ENCODE data around the gene JCHAIN.
"Not testable (repeated sequence)": the region's sequence is repeated elsewhere in the genome, so short reads cannot be mapped to it uniquely, and the experiment has no call there.

Gene JCHAIN

DNA sequence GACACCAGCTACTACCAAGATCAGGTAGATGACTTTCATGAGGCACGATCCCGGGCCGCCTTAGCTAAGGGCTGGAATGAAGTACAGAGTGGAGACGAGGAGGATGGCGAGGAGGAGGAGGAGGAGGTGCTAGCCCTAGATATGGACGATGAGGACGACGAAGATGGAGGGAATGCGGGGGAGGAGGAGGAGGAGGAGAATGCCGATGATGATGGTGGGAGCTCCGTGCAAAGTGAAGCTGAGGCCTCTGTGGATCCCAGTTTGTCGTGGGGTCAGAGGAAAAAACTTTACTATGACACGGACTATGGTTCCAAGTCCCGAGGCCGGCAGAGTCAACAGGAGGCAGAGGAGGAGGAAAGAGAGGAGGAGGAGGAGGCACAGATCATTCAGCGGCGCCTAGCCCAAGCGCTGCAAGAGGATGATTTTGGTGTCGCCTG is 22.5 kb upstream of the JCHAIN start:
- no peak for DNase-seq (ENCODE audit: low read depth)

DNA sequence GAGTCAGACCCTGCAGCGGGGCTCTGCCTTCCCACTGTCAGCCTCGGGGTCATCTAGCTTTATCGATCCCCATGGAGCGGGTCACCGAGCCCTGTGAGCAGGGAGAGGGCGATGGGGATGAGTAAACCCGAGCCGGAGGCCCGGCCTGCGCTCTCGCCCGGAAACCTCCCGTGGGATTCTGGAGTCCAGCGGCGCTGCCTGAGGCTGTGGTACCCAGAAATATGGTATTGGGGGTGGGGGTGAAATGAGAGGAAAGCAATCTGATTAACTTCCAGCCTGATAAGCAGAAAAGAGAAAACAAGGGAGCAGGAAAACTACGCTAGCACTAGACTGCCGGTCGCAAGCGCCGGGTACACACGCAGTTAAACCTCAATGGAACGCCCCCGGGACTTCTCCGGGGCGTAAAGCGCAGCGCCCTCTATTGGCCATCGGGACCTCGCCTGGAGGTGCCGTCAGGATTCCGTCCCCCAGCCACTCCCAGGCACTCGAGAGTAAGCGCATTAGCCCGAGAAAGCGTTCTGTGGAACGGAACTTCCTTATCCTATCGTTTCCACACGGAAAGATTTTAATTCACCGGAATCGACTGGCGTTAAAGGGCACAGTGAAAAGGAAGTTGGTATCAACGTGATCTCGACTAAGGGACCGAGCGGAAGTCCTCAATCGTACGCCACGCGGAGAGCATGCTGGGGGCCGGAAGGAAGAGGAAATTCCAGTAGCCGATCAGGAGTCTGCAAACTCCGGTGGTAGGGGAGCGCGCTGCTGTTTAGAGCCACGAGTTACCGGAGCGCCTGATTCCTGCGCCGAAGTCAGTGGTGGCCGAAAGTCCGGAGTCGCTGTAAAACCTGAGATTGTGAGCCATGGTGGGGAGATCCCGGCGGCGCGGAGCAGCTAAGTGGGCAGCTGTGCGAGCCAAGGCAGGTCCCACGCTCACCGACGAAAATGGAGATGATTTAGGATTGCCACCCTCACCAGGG is 21.8 kb upstream of the JCHAIN start, which contains the start of gene UTP3:
Gene UTP3, plus strand, starts transcription at position 712 of the 974 bp plus-strand sequence. Its CDS starts 146 bp downstream, at position 858.
- DNase-seq (ENCODE audit: low read depth) = peak; percentile 89

DNA sequence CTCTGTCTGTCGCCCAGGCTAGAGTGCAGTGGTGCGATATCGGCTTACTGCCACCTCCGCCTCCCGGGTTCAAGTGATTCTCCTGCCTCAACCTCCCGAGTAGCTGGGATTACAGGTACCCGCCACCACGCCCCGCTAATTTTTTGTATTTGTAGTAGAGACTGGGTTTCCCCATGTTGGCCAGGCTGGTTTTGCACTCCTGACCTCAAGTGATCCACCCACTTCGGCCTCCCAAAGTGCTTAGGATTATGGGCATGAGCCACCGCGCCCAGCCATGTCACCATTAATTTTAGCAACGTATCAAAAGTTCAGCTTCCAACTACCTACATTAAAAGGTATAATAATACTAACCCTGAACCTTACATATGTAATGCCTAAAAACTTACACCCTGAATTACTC is 21.1 kb upstream of the JCHAIN start:
- no peak for DNase-seq (ENCODE audit: low read depth)

DNA sequence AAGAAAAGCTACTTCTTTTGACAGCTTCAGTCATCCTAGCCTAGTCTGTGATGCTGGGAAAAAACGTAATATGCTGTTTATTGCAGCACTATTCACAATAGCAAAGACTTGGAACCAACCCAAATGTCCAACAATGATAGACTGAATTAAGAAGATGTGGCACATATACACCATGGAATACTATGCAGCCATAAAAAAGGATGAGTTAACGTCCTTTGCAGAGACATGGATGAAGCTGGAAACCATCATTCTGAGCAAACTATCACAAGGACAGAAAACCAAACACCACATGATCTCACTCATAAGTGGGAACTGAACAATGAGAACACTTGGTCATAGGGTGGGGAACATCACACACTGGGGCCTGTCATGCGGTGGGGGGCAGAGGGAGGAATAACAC is 15.8 kb upstream of the JCHAIN start:
- not testable (repeated sequence) for DNase-seq (ENCODE audit: low read depth)

DNA sequence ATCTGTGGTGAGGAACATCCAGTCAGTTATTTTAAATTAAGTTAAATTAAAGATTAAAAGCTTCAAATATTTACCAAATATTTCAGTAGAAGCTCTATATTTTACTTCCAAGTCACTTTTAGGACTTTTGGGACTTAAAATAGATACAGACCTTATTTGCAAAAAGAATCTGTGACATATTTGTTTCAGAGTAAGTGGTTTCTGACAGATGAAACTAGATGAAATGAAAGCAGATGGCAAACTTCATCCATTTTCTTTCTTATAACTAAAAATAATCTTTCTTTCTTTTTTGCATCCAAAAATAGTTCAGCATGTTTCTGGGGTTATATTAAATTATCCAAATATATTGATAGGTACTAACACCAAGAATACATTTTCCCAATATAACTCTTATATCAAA is 15.4 kb upstream of the JCHAIN start:
- DNase-seq (ENCODE audit: low read depth) = no peak

DNA sequence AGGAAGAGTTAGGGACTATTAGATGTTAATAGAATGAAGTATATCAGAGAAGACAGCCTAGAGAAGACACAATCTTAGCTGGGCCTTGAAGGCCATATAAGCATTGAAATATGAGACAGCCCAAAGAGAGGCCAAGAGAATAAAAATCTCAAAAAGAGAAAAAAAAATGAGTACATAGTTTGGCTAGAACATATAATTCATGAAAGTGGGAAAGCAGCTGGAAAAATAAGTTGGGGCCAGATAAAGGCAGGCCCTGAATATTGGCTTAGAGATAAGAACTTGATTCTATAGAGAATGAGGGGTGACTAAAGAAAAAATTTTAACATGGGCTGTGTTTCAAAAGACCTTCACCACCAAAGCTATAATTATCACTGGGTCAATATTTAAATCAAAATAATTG is 14.6 kb upstream of the JCHAIN start:
- no peak for DNase-seq (ENCODE audit: low read depth)

DNA sequence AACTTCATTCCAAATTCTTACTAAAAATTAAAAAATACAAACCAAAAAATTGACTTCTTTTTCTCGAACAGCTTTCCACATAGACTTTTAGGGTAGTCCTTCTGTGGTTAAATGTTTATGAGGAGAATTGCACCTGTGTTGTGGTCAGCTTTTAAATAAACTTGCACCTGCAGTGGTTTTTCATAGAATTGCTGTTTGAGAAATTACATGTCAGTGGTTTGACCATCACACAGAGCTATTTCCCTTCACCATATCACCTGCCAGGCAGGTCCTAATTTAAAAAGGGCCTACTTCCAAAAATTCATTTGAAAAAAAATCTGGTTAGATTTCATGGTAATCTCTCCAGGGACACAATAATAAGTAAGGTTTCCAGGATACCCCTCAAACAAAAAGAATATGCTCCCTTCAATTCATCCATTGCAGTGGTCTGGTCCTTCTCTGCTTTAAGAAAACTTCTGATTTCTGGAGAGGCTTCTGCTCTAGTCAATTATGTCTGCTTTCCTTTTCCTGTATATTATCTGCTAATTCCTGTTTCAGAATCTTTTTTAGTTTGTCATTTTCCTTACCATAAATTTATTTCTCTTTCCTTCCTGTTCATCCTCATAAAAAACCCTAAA is 12.2 kb upstream of the JCHAIN start:
- no peak for DNase-seq (ENCODE audit: low read depth)

DNA sequence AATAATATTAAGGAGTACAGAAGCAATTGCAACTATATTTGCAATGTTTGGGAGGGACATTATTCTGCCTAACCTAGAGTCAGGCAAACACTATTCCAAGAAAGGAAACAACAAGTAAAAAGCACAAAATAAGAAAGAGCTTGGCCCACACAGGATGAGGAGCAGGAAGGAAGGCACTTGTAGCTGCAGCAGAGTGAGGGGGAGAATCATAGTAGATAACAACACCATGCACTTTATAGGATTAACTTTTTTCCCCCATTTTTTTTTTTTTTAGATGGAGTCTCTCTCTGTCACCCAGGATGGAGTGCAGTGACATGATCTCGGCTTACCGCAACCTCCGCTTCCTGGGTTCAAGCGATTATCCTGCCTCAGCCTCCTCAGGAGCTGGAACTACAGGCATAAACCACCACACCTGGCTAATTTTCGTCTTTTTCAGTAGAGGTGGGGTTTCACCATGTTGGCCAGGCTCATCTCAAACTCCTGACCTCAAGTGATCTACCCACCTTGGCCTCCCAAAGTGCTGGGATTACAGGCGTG is 10.3 kb upstream of the JCHAIN start:
- no peak for DNase-seq (ENCODE audit: low read depth)

DNA sequence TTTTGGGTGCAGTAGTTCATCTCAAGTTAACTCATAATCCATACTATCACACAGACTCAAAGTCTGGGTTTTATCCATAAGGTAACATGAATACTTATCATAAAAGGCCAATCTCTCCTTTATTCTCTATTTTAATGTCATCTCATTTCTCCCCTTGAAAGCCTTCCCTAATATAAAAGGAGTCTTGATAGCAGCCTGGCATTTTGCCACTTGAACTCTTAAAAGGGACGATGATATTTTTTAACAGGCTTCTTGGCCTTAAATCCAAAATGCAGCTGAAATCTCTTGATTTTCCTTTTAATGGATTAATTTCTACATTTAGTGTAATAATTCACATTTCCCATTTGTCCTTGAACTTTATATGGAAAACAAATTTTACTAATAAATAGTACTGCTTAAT is 8.4 kb upstream of the JCHAIN start:
- no peak for DNase-seq (ENCODE audit: low read depth)

DNA sequence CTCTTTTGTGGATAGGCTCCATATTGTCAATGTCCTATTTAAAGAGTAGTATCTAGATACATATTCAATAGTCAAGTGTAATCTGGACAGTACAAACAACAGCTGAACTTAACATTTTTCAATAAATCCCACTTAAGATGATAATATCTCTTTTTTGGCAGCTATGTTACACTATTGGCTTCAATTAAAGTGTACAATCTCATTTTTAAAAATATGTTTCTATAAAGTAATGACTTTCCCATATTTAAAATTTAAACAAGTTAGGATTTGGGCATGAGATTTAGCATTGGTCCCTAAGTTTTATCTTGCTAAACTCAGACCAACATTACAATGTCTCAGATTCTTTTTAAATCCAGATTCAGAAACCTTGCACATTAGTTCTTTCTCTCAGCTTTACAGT is 7.9 kb upstream of the JCHAIN start:
- no peak for DNase-seq (ENCODE audit: low read depth)

DNA sequence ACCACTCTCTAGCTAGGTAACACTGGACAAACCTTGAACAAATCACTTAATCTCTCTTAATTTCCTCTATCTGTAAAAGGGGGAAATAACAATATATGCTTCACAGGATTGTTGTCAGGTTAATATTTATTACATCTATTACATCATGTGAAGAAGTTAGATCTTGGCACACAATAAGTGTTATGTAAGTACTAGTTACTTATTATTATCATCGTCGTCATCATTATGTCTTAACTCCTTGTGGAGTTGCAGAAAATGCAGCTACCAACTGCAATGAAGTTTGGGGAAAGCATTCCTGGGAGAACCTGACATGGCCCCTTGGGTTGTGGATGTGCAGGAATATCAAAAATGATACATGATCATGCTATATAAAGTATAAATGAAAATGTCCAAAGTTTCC is 4.8 kb upstream of the JCHAIN start:
- DNase-seq (ENCODE audit: low read depth) = no peak

DNA sequence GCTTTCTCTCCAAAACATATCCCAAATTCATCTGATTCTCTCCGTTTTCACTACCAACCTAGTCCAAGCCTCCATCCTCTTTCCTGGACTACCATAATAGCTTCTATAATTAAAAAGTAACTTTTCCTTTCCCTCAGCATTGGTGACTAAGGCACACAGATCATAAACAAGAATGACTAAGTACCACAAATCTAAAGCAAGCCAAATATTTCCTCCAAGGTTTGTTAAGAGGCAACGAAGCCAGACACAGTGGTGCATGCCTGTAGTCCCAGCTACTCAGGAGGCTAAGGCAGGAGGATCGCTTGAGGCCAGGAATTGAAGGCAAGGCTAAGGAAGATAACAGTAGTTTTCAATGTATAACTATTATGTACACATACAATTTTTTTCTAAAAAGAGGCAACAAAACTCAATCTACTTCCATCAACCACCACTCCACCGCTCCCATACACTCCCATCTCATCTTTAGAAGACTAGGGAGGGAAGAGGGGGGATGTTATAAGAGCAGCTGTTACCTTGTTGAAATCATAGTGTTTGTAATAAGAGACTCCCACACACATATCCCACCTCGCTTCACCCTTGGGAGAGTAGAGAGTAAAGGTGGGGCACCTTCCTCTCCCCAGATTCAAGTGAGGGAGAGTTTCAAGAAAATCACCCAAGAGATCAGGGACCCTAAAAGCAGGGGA is 4.2 kb upstream of the JCHAIN start:
- no peak for DNase-seq (ENCODE audit: low read depth)

DNA sequence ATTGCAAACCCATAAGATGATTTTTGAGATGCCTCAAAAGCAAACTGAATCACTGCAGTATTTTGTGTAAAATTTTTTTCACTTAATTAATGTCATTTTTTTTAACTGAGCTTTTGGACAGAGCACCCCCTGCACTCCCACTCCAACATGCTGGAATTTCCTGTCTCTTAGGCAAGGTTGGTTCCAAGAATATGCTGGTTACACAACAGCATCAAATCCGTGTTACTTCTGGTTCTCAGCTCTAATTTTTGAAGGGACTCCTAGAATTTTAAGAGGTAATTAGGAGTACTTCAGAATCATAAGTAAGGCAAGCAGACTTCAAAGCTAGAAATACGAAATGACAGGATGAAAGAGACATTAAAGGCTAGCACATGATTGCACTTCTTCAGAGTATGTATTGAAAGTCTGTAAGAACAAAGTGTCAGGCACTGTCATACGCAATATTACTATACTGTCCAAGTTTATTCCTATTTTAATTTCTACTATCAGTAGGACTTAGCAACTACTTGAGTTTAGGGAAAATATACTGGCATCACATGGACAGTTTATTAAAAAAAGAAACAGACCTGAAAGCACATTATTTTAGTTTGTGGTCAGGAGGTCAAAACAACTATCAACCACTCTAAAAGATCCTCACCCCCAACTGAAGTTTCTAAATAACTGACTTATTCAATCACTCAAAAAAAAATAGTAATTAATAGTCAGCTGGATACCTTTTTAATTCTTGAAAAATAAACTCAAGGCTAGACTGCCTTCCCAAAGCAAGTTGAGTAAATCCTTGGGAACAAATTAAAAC is 1.6 kb upstream of the JCHAIN start:
- DNase-seq (ENCODE audit: low read depth) = no peak

DNA sequence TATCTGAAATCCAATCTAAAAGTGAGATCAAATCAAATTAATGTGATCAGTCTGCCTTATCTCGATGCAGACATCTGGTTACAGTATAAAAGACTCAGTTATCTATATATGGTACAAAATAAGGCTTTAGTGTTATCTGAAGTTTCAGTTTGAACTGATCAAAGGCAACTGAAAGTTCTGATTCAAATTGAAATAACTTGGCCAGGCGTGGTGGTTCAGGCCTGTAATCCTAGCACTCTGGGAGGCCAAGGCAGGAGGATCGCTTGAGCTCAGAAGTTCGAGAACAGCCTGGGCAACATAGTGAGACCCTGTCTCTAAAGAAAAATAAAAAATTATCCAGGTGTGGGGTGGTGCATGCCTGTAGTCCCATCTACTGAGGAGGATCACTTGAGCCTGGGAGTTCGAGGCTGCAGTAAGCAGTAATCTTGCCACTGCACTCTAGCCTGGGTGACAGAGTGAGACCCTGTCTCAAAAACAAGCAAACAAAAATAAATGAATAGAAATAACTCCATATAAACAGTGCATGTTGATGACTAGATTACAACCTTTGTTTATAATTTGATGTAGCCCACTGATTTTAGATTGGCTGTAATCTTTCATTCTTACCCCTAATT is 4.9 kb downstream of the JCHAIN start:
- not testable (repeated sequence) for DNase-seq (ENCODE audit: low read depth)

DNA sequence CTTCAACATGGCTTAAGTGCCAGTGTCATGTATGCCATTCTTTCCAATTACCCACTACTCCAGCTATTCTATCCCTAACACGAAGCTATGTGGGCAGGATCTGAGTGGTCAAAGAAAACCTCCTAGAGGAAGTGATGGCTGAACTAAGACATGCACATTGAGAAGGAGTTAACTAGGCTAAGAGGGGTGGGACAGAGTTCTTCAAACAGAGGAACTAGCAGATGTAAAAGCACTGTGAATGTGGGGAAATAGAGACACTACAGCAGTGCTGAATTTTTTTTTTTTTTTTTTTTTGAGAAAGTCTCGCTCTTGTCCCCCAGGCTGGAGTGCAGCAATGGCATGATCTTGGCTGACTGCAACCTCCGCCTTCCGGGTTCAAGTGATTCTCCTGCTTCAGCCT is 6.2 kb downstream of the JCHAIN start:
- no peak for DNase-seq (ENCODE audit: low read depth)

DNA sequence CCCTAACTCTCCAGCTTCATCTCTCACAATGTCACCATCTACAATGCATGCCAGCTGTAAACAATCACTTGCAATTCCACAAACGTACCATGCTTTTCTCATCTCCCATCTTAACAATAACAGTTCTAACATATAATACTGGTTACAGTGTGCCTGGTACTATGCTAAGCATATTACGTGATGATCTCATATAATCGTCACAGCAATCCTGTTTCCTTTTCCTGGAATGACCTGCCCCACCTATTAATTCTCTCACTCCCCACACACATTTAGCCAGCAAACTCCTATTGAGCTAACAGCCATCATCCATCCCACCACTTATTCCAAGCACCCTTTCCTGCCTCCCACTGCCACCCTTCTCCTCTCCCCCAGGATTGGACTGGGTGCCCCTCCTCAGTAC is 7.9 kb downstream of the JCHAIN start:
- DNase-seq (ENCODE audit: low read depth) = no peak

DNA sequence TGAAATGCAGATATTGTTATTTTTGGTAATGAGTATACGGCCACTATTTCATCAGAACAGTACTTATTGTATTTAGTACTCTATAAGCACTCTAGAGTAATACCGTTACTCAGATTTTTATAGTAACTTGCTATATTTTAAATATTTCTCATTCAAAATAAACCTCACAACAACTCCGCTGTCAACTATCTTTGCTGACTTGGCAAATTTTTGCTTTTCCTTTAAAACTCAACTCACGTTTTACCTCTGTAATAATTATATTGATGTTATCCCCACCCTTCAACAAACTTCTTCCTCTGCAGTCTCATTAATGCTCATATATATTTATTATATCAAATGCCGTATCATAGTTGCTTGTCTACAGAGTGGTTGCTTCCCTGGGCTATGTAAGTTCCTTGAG is 9.0 kb downstream of the JCHAIN start:
- DNase-seq (ENCODE audit: low read depth) = no peak

DNA sequence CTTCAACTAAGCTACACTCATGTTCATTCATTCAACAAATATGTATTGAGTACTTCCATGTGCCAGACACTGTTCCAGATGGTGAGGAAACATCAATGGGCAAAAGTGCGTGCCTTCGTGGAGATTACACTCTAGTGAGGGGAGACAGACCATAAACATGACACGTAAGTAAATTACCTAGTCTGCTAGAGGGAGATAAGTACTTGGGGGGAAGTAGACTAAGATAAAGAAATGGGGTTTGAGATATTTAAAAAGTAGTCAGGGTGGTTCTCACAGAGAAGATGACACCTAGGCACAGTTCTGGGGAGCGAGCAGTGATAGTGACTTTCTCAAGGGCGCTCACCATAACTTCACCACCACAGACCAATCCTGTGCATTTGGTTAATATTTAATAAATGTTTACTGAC is 11.7 kb downstream of the JCHAIN start:
- DNase-seq (ENCODE audit: low read depth) = no peak

DNA sequence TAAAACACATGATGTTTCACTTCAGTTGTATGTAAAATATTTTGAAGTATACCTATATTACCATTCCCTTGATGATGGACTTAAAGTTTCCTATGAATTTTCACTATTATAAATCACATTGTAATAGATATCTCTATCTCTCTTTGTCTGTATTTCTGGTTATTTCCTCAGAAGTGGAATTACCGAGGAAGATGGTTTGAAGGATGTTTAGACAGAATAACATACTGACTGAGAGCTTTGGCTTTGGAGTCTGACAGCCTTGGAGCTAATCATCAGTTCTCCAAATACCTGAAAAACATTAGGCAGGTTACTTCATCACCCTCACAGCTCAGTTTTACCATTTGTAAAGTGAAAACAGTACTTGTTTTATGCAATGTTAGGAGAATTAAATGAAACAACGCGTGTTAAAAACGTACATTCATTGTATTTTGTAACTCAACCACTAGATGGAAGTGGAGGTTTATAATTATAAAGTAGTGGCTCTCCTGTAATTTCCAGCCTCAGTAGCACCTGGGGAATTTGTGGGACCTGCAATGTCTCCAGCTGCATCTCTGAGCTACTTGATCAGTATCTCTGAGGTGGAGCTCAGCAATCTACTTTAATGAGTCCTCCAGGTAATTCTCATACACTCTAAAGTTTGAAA is 14.3 kb downstream of the JCHAIN start:
- DNase-seq (ENCODE audit: low read depth) = no peak

DNA sequence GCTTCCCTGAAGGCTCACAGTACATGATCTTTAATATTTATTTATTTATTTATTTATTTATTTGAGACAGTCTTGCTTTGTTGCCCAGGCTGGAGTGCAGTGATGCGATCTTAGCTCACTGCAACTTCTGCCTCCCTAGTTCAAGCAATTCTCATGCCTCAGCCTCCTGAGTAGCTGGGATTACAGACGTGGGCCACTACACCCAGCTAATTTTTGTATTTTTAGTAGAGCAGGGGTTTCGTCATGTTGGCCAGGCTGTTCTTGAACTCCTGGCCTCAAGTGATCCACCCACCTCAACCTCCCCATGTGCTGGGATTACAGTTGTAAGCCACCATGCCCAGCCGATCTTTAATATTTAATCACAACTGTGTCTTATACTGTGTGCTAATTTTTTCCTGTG is 15.6 kb downstream of the JCHAIN start:
- not testable (repeated sequence) for DNase-seq (ENCODE audit: low read depth)

DNA sequence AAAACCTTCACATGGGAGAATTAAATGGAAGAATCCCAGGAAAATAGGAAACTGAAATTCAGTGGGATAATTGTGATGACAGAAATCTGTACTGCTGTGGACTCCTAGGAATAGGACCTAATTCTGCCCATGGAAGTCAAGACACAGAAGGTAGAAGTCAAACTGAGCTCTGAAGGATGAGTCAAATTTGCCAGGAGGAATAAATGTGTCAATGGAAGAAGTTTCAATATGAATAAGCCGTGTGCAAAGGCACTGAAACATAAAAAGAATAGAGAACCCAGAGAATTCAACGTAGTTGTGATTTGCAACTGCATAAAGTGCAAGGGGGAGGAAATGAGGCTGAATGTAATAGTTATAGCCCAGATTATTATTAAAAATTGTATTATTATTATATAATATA is 26.1 kb downstream of the JCHAIN start:
- no peak for DNase-seq (ENCODE audit: low read depth)

Measured in activated T-helper 9 cell treated with anti-CD3 and anti-CD28 coated beads, Interleukin-2, amount 50 U/mL, for 16 hours (primary cell).